C1 segment of cervical spinal cord (tissue), 14 donors: Measurements from ENCODE around the gene C12orf54.
"Not testable (repeated sequence)": the region's sequence is repeated elsewhere in the genome, so short reads cannot be mapped to it uniquely, and the experiment has no call there.

Source experiments
- DNase-seq, 14 donors: peaks; one replicate each; lab custom pipeline; 2025; lab: John Stamatoyannopoulos, UW

C12orf54 gene

DNA sequence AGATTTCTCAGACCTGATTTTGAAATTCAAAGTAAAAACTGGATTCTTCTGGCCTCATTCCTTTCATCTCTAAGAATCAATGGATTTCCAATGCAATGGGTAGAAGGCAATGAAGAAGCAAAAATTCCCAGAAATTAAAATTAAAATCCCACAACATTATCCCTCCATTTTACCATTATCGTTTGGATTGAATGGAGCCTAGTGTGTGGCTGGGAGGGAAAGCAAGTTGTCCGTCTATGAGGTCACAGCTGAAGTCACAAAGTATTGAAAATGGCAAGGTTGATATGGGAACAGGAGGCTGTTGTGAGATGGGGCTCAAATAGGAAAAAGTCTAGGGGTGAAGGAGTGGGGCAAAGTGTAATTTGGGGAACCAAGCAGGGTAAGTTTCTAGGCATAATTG is at the start of gene C12orf54:
C12orf54 (plus strand) TSS at position 301 of the 400 bp plus-strand sequence. CDS start 799 bp downstream, outside the sequence.
- DNase-seq: no peak

GRCh38 chr12:48434016-48434415 is 48.3 kb upstream of the C12orf54 start:
- DNase-seq: not testable (repeated sequence)

DNA sequence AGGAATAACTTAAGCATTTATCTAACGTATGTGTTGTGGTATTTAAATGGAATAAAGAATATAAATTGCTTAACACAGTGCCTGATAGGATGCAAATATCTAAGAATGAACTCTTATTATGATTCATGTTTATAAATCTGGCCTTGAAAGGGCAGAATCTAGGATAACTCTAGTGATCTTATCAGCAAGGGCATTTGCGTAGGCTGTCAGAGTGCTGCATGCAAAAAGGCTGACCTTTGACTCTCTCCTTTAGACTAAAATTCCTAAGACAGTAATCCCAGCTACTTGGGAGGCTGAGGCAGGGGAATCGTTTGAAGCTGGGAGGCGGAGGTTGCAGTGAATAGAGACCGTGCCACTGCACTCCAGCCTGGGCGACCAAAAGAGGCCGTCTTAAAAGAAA is 41.2 kb upstream of the C12orf54 start:
- DNase-seq: no peak

DNA sequence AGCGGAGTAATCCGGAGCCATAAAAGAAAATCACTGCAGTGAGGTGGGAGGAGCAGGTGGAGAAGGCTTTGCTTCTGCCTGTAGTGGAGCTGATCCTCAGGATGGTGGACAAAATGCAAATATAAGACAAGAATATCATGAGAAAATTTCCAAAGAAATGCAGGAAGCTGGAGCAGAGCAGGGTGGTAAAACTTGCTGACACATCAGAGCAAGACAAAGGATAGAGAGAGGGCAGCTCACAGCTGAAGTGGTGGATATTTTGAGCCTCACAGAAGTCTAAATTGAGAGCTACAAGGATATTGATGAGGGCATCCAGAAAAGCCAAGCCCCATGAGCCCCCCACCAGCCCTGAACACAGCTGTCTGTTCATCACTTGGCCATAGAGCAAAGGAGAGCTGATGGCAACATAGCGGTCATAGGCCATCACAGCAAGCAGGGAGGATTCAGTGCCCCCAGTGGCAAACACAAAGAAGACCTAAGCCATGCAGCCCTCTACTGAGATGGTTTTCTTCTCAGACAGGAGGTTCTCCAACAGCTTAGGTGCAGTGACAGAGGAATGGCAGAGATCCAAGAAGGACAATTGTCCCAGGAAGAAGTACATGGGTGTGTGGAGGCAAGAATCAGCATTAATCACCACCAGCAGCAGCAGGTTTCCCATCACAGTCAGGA is 40.0 kb upstream of the C12orf54 start:
- no peak for DNase-seq

DNA sequence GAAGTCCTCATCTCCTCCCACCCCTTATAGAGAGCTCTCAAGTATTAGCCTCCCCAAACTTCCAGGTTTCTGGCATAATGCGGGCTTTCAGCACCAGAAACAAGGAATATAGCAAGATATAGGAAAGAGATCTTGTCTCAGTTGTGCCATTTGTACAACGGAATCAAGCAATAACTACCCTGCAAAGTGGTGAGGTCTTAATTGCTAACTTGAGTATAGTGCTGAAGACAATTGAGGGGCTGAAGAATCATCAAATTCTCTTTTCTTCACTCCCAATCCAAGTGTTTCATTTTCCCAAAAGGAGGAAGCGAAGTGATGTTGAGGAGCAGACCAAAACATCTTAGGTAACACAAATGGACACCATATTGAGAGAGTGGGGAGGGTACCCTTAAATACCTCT is 36.8 kb upstream of the C12orf54 start:
- DNase-seq: no peak

GRCh38 chr12:48446161-48446776 is 36.0 kb upstream of the C12orf54 start:
- no peak for DNase-seq

- no peak for DNase-seq
Measured at GRCh38 chr12:48447755-48448154, 34.5 kb upstream of the C12orf54 start.

GRCh38 chr12:48451372-48451771 is 30.9 kb upstream of the C12orf54 start:
- DNase-seq: no peak

- not testable (repeated sequence) for DNase-seq
Measured at GRCh38 chr12:48452961-48453360, 29.3 kb upstream of the C12orf54 start.

- no peak for DNase-seq
Measured at GRCh38 chr12:48454667-48455066, 27.6 kb upstream of the C12orf54 start.

- DNase-seq: no peak
Measured at GRCh38 chr12:48455116-48455515, 27.2 kb upstream of the C12orf54 start.

DNA sequence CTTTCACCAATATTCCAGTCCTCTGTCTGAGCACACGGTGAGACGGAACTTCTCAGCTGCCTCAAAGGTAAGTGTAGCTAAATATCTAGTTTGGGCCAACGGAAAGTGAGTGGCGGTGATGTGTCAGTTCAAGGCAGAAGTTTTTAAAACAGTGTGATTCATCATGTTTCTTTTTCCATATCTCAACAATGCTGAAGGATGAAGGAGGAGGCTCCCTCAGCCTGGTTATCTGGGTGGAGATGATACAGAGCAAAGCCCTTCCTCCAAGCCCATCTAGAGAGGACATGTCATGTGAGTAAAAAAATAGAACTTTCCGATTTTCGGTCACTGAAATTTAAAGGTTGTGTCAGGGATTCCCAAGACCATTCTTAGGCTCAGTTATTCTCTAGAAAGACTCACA is 23.0 kb upstream of the C12orf54 start:
- no peak for DNase-seq

GRCh38 chr12:48469027-48469426 is 13.3 kb upstream of the C12orf54 start:
- not testable (repeated sequence) for DNase-seq

GRCh38 chr12:48472259-48472658 is 10.0 kb upstream of the C12orf54 start, which contains the start of gene ANP32D:
Gene ANP32D (plus strand): TSS chr12:48472559. CDS start chr12:48472665, 106 bp downstream.
- DNase-seq: no peak

GRCh38 chr12:48473061-48473460 is 9.2 kb upstream of the C12orf54 start:
- no peak for DNase-seq

- DNase-seq: not testable (repeated sequence)
Measured at GRCh38 chr12:48474497-48474896, 7.8 kb upstream of the C12orf54 start.

DNA sequence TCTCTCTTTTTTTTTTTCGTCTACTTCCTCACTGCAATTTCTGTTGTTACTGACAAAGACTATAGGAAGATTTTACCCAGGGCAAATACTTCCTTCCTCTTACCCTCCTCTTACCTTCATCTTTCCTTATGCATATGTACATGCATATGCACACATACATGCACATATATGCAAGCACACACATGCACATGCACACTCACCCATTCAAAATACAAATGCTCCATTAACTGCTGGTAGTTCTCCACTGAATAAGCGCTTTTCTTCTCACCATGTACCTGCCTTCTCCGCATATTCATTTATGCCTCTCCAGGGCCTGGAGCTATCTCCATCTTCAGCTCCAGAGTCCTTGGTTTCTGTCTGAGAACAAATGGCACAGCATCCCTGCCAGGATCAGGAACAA is 632 bp downstream of the C12orf54 start:
- DNase-seq: no peak

DNA sequence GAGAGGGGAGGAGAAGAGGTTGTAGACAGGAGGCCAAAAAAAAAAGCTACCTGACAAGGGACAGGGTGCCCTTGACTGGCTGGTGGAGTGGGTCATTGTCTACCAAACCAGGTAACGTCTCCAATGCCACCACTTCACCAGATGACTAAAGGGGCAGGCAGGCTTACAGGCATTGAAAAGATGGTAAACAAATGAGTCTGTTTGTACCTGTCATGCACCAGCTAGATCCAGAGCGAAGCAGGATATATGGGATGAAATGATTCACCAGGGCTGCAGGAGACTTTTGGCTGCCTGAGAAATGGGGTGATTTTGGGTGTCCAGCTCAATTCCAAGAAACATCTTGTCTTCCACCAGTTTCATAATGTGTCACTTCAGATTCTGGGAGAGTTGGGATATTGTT is 4.0 kb downstream of the C12orf54 start:
- DNase-seq: no peak

DNA sequence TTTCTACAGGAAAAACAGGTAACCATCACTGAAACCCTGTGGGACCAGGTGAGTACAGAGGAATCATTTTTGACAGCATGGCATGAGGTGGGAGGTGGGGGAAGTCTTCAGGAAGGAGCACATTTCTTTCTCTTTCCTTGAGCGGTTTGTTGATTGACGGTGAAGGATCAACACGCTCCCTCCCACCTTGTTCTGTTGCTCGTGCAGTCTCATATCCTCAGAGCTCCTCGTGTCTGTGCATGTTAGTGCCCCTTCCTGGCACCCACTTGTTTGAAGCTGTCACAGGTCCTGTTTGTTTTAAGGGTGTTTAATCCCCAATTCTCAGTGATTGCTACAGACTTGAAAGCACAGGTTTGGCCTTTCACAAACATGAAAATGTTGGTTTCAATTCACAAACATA is 4.4 kb downstream of the C12orf54 start:
- no peak for DNase-seq

- DNase-seq: no peak
Measured at GRCh38 chr12:48489012-48489411, 6.7 kb downstream of the C12orf54 start.

DNA sequence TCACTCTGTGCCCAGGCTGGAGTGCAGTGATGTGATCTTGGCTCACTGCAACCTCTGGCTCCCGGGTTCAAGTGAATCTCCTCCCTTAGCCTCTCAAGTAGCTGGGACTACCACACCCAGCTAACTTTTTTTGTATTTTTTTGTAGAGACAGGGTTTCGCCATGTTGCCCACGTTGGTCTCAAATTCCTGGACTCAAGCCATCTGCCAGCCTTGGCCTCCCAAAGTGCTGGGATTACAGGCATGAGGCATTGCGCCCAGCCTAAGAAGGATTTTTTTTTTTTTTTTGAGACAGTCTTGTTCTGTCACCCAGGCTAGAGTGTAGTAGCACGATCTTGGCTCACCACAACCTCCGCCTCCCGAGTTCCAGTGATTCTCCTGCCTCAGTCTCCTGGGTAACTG is 7.2 kb downstream of the C12orf54 start:
- DNase-seq: not testable (repeated sequence)

- not testable (repeated sequence) for DNase-seq
Measured at GRCh38 chr12:48500281-48500680, 18.0 kb downstream of the C12orf54 start.

DNA sequence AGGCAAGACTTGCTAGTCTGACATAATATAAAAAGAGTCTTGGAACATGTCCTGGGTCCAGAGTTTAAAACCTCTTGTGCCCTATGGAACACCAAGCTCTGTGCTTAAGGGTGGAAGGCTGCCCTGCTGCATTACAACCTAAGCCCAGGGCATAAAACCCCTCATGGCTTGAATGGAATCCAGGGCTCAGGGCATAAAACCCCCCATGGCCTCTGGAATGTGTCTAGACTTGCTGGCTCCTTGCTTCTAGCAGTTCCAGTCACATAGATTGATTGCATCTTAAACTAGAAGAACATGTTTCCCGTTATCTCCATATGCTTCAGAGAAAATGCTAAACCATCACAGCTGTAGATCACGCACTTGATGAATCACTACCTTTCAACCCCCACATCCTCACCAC is 24.5 kb downstream of the C12orf54 start:
- not testable (repeated sequence) for DNase-seq
